Heart right ventricle (tissue), 16 donors: ENCODE results near the gene IRX2. TPM values are rescaled to one million over a fixed set of nuclear protein-coding genes. Genes with fewer than 3 reads are reported as not detected.

Source experiments
- ATAC-seq, 8 donors: fragments of 200-7000 bp; cut with Tn5 transposase; one replicate each; pipeline ENCODE4 v1.9.1; 2020; ENCODE audit warnings: mild to moderate bottlenecking in 8 of 8, moderate library complexity in 8 of 8, moderate number of reproducible peaks in 1 of 8
- DNase-seq, 2 donors: peaks; one replicate each; pipeline ENCODE4 v3.0.0-alpha.2; 2020
- H3K27ac ChIP-seq, 10 donors: fragments of 200-600 bp; sonication (generic) in 2 of 10; one replicate each; pipeline versions ENCODE4 v1.5.0 to v1.8.0; 2020 to 2022; ENCODE audit warnings: mild to moderate bottlenecking in 3 of 10
- H3K27me3 ChIP-seq, 7 donors: fragments of 200-600 bp; one replicate each; pipeline ENCODE4 v1.8.0; 2021 to 2022; ENCODE audit warnings: mild to moderate bottlenecking in 2 of 7
- H3K36me3 ChIP-seq, 9 donors: fragments of 200-600 bp; sonication (generic) in 1 of 9; one replicate each; pipeline versions ENCODE4 v1.5.0 to v1.8.0; 2020 to 2022; ENCODE audit warnings: mild to moderate bottlenecking in 2 of 9
- H3K4me1 ChIP-seq, 9 donors: fragments of 200-600 bp; sonication (generic) in 1 of 9; one replicate each; pipeline versions ENCODE4 v1.5.0 to v1.8.0; 2020 to 2022; ENCODE audit warnings: mild to moderate bottlenecking in 4 of 9
- H3K4me3 ChIP-seq, 10 donors: fragments of 200-600 bp; sonication (generic) in 2 of 10; one replicate each; pipeline versions ENCODE4 v1.5.0 to v1.8.0; 2020 to 2022; ENCODE audit warnings: mild to moderate bottlenecking in 7 of 10, moderate library complexity in 2 of 10
- H3K9me3 ChIP-seq, 11 donors: fragments of 200-600 bp in 10 of 11; sonication (generic) in 2 of 11; one replicate each; pipeline versions ENCODE4 v1.5.0 to v1.8.0; 2013 to 2022; ENCODE audit warnings: mild to moderate bottlenecking in 2 of 11, control low read depth in 1 of 11, moderate library complexity in 1 of 11
- CTCF ChIP-seq, 9 donors: fragments of 200-600 bp; sonication (generic) in 2 of 9; IDR thresholded peaks; one replicate each; pipeline versions ENCODE4 v1.5.0 to v1.8.0; 2021 to 2022; ENCODE audit warnings: antibody characterized with exemption in 9 of 9, mild to moderate bottlenecking in 5 of 9, moderate library complexity in 1 of 9
- WGBS, 2 donors: extraction: QIAGEN DNeasy Blood & Tissue Kit; methylation state at CpG; one replicate each; pipeline ENCODE4 v1.1.7; 2013; ENCODE audit warnings: inconsistent platforms in 1 of 2; 5-methylcytosine and 5-hydroxymethylcytosine counted together
- intact Hi-C, 10 donors: fragments of 100-400 bp; cut with DNase I; formaldehyde crosslinking; loops; one replicate each; pipeline versions ENCODE4 v1.11.1 to v1.14.2; 2022
- polyA plus RNA-seq, 2 donors: library from polyadenylated mRNA; stranded (reverse); fragments of 200-250 nt; gene quantifications; one replicate each; pipeline ENCODE4 v1.2.3, GENCODE V29; 2013
- total RNA-seq, 10 donors: library from RNA; stranded (reverse); fragmentation: NEBNext Ultra II Directional in 3 of 10; extraction: Animal tissue kit (Norgen Biotek cat#: 25700) in 3 of 10; gene quantifications; one replicate each; pipeline versions ENCODE4 v1.2.1 to v1.2.4, GENCODE V29; 2021 to 2023
- donor health status: Arrhythmogenic right ventricular cardiomyopathy.
- donor health status: ischemic (EF 13 %, LVEDD 7.1; RV severe dilation, severe dysfunction).
- donor health status: healthy with polysubstance abuse.
- donor health status: DM: no; HTN: yes; CAD: no.
- donor health status: DM: no; HTN: no; CAD: no.
- donor health status: ischemic (EF 25% LVEDD 6.9; RV normal size, moderate dysfunction).
- donor health status: ischemic (EF 25% LVEDD 5.7; RV mildly dilated, moderate dysfunction).
- donor health status: healthy.
- donor health status: DM: yes; HTN: yes; CAD: no.
- donor health status: Ischemic cardiomyopathy.
- donor health status: ischemic (EF 35%, LVEDD 5.7; RV mildly dilated, moderate dysfunction).
- donor health status: nonischemic (EF 11% LVEDD 7.7; RV severe dilation, severe dysfunction).
- donor health status: DM: yes; HTN: yes; CAD: no.
- donor health status: PGD.
- donor health status: ischemic (EF 29% LVEDD 5.4; RV normal size, mild dysfunction).
- donor health status: nonischemic (EF 23%, LVEDD 6.1; RV moderate dilation, normal function).

The IRX2 gene
- total and polyA plus RNA-seq, 12 donors: 0.09 to 6.4 (median 1.3) TPM

DNA sequence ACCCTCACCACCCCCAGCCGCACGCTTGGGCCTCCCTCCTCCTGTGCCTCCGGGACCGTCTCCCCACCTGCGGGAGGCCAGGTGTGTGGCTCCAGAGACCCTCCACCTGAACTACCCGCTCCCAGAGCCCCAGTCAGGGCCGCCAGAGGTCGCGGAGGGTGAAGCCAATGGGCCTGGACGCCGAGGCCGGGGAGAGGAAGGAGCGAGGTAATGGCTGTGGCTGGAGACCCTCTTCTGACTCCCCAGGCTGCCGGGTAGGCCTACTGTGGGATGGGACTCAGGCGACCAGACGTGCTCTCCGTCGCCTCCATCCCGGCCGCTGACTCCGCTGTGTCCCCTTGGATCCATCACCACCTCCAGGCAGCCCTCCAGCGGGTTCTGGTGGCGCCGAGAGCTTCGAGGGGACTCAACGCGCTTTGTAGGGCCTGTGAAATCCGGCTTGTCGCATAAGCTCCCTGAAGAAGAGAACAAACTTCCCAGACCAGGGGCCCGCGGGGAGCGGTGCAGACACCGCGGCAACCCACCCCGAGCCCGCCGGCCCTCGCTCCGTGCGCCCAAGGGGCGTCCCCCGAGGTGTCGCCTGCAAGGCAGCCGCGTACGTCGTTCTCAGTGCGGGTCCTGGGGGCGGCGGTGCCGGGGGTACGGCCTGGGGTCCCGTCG, 12.6 kb downstream of the IRX2 start:
- no peaks in the 10 kb centered on the region for H3K36me3 ChIP-seq
- H3K27ac ChIP-seq: no peak overlapping the region
- H3K27me3 ChIP-seq: peaks cover 27 to 94% (median 83%) of the 10 kb centered on the region in 7 donors
- TF ChIP-seq CTCF (IDR thresholded peaks at IDR 0.05): no peak
- ATAC-seq (peak in 4 of 8 donors; percentile 8 to 52 (median 25)), DNase-seq (no peak)
- 6 to 8% methylated on average over 54 of the region's 54 CpGs for WGBS, 2 donors
- peak overlapping the region in 9 of 10 donors; percentile 41 to 61 (median 56) for H3K4me3 ChIP-seq
- peaks cover 0 to 9% (median 0%) of the 10 kb centered on the region in 11 donors for H3K9me3 ChIP-seq
- H3K4me1 ChIP-seq: peaks cover 0 to 16% (median 5%) of the 10 kb centered on the region in 9 donors
- intact Hi-C loops: no loop called here

- 35 to 41% methylated on average over 10 of the region's 10 CpGs for WGBS, 2 donors
- Histone ChIP-seq H3K9me3 (peaks cover 0 to 9% (median 0%) of the 10 kb centered on the region in 11 donors), H3K36me3 (no peaks in the 10 kb centered on the region), H3K4me1 (peaks cover 0 to 16% (median 5%) of the 10 kb centered on the region in 9 donors), H3K4me3 (no peak overlapping the region), H3K27me3 (peaks cover 27 to 91% (median 79%) of the 10 kb centered on the region in 7 donors), H3K27ac (no peak overlapping the region)
- no peak for TF ChIP-seq CTCF (IDR thresholded peaks at IDR 0.05)
- DNase-seq (no peak), ATAC-seq (no peak)
- intact Hi-C loops: no loop called here
Measured at GRCh38 chr5:2738156-2738699, 13.2 kb downstream of the IRX2 start.

DNA sequence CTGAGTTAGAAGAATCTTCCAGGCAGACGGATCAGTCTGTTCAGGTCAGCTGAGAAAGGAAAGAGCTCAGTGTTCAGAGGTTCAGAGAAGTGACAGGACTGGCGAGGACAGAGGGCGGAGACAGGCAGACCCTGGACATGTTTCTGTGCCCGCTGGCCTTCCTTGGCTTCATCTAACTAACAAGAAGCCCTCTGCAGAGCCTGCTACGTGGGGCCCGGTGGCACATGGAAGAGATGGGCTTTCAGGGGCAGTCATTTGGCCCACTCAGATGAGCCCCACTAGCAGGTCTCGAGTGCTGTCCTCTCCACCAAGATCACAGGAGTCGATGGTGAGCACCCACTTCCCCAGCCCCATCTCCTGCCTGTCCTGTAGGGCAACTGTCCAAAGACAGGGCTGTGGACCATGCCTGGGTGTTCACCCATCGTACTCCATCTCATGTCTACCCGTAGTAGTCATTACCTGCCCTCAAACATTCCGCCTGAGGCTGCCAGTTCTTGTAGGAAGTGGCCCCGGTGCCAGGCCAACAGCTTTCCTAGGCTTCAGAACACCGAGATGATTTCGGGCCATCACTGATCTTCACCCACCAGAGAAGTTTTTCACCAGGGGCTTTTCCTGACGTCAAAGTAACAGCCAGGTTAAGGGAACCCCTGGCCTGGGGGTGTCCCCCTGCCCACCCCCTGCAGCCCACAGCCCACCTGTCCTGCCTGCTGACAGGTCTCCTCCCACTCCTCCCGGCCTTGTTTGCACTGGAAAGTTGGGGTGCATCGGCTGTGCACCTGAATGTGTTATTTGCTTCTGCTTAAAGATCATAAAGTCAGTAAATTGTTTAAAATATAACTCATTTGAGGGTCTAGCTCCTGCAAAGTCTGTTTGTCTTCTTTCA, 14.0 kb downstream of the IRX2 start:
- WGBS, 2 donors: 81% methylated on average over 17 of the region's 17 CpGs
- intact Hi-C loops: no loop called here
- Histone ChIP-seq H3K4me1 (peaks cover 0 to 16% (median 5%) of the 10 kb centered on the region in 9 donors), H3K9me3 (peaks cover 0 to 9% (median 0%) of the 10 kb centered on the region in 11 donors), H3K27ac (no peak overlapping the region), H3K4me3 (no peak overlapping the region), H3K27me3 (peaks cover 27 to 91% (median 72%) of the 10 kb centered on the region in 7 donors), H3K36me3 (no peaks in the 10 kb centered on the region)
- DNase-seq (no peak), ATAC-seq (no peak)
- no peak for TF ChIP-seq CTCF (IDR thresholded peaks at IDR 0.05)

GRCh38 chr5:2736872-2737271, 14.6 kb downstream of the IRX2 start:
- H3K9me3 ChIP-seq: peaks cover 0 to 9% (median 0%) of the 10 kb centered on the region in 11 donors
- WGBS, 2 donors: 88 to 92% methylated on average over 8 of the region's 8 CpGs
- peaks cover 27 to 90% (median 70%) of the 10 kb centered on the region in 7 donors for H3K27me3 ChIP-seq
- H3K4me3 ChIP-seq: no peak overlapping the region
- intact Hi-C loops: no loop called here
- ATAC-seq (no peak), DNase-seq (no peak)
- no peaks in the 10 kb centered on the region for H3K36me3 ChIP-seq
- no peak overlapping the region for H3K27ac ChIP-seq
- no peak for TF ChIP-seq CTCF (IDR thresholded peaks at IDR 0.05)
- H3K4me1 ChIP-seq: peaks cover 0 to 16% (median 5%) of the 10 kb centered on the region in 9 donors
